HK-2 (cell line): Measurements from ENCODE around the gene LMCD1.

Source experiments
- DNase-seq: peaks from one replicate; pipeline ENCODE4 v3.0.0-alpha.2; 2018; ENCODE audit not compliant: unreplicated experiment

LMCD1 gene

DNA sequence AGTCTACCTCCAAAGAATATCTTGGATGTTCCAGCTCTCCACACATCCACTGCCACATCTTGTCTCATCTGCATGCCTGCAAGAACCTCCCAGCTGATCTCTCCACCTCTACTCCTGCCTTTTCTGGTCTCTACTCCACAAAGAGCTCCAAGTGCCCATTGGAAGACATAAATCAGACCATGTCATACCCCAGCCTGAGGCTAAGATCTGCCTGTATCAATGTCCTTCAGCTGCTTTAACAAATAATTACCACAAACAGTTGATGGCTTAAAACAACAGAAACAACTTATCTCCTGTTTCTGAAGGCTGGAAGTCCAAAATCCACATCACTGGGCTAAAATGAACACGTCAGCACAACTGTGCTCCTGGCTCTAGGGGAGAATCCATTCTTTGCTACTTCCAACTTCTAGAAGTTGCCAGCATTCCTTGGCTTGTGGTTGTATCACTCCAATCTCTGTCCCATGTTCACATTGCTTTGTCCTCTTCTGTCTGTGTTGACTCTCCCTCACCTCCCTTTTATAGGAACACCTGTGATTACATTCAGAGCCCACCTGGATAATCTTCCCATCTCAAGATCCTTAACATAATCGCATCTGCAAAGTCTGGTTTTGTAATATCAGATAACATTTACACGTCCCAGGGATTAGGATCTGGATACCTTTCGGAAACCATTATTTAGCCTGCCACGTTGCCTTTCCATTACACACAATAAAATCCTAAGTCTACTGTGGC is 17.0 kb upstream of the LMCD1 start:
- DNase-seq = no peak

DNA sequence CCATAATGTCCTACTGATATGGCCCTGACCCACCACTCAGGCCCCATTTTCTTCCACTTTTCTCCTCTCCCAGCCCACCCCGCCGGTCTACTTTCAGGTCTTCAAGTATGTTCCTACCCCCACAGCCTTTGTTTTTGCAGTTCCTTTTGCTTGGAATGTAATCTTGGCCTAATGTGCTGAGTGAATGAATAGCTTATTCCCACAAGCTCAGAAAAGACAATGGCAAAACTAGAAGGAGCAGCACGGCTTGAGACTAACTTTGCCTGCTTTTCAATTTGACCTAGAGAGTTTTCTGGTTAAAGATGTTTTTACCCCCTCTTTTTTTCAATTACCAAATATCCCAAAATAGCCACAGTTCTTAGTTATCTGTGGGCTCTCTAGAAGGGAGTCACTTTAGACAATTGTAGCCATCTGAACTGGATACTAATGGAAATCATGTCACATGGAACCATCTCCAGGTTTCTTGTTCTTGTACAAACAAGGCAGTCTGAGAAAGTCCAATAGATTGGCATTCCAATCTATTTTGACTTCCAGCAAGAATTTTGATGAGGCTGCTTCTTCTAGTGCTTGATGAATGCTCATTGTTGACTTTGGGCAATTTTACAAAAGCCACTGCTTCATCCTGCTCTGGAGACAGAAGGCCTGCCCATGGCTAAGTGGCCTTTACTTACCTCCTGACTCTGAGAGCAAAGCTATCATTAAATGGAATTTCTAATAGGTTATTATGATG is 16.3 kb upstream of the LMCD1 start:
- no peak for DNase-seq

DNA sequence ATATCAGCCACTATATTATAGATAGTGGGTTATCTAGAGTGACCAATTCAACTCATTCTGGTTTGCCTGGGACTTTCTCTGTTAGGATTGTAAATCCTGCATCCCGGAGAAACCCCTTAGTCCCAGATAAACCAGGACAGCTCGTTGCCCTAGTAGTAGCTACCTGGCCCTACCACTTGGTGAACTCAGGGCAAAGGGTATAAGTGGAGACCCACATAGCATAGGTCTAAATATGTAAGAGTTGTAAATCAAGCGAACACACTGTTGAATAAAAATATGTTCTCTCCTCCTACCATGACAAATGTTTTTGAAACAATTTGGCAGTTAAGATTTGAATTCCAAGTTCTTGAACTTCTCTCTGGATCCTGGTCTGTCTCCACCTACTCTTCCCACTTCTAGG is 15.7 kb upstream of the LMCD1 start:
- DNase-seq = no peak

DNA sequence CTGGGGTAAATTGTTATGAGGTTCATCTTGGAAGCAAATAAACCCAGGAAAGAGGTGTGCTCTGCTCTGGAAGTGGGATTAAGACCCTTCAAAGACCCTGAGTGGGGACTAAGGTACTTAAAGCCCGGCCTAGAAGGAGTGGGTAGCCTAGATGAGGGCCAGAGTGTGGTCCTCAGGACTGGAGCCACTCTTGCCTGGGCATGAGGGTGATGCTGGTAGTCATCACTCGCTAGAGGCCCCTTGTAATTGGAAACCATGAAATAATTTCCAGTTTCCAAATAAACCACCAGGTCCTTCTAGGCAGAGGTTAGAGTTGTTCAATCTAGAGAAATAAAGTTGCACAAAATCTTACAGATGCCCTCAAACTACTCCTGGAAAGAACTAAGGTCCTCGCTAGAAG is 15.2 kb upstream of the LMCD1 start:
- no peak for DNase-seq

DNA sequence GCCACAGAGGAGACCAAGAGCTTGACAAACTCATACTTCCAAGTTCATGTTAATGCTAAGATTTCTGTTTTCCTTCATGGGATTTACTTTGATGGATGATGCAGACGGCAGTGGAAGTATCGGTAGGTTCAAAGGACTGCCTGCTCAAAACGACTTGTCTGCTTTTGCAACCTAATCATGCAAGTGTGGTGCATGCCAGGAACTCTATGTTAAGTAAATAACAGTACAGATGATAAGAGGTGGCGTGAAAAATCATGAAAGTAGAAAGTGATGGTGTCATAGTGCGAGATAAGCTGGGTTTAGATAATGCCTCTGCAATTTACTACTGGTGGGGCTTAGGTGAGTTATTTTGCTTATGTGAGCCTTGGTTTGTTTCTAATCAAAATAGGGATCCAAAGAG is 14.7 kb upstream of the LMCD1 start:
- DNase-seq = no peak

GRCh38 chr3:8488411-8488810 is 13.2 kb upstream of the LMCD1 start:
- DNase-seq = no peak

DNA sequence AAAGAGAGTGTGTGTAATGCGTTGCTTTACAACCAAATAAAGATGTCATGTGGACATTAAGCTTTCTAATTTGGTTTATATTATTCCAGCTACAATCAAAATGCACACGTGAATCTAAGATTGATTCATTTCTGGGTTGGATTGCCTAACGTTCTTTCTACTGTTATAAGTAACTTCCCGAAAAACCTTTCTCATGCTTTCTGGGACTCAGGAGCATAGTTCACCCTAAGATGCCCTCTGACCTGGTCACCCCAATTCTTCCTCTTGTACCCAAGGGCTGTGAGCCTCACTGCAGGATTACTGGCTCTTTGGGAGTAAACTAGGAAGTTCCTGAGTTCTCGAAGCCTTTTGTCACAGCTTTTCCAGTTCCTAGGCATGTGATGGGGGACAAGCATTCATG is 12.7 kb upstream of the LMCD1 start:
- no peak for DNase-seq

- DNase-seq = no peak
Measured at GRCh38 chr3:8489278-8489792, 12.3 kb upstream of the LMCD1 start.

GRCh38 chr3:8490079-8490552 is 11.5 kb upstream of the LMCD1 start:
- peak; percentile 53 for DNase-seq

DNA sequence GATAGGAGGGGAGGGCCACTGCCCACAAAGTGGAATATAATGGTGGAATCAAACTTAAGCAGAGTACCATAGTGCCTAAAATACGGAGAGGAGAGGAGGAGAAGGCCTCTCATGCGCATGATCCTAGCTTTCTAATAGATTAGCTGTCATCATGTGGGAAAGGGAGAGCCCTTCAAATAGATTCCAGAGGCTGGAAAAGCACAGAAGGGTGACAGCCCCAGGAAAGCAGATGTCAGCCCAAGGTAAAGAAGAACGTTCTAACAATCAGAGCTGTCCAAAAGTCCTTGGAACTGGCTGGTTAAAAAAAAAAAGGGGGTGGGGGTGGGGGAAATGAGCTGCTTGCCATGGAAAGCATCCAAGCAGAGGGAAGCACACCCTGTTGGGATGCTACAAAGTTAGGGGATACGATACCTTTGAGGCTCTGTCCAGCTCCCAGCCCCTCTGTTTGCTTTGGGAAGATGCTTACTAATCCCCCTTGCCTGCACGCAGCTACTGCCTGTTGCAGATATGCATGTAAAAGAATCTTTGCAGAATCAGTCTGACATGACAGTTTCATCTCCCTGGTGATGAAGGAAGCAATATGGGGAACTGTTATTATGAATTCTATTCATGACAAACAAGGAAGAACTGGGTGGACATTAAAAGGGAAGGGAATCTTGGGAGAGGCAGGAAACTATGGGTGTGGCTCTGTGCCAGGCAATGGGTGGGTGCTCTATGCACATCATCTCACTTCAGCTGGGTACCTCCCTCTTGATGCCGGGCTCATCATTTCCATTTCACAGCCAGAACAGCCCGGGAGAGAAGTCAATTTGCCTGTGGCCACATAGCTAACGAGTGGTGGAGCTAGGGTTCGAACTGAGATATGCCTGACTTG is 10.1 kb upstream of the LMCD1 start:
- no peak for DNase-seq

DNA sequence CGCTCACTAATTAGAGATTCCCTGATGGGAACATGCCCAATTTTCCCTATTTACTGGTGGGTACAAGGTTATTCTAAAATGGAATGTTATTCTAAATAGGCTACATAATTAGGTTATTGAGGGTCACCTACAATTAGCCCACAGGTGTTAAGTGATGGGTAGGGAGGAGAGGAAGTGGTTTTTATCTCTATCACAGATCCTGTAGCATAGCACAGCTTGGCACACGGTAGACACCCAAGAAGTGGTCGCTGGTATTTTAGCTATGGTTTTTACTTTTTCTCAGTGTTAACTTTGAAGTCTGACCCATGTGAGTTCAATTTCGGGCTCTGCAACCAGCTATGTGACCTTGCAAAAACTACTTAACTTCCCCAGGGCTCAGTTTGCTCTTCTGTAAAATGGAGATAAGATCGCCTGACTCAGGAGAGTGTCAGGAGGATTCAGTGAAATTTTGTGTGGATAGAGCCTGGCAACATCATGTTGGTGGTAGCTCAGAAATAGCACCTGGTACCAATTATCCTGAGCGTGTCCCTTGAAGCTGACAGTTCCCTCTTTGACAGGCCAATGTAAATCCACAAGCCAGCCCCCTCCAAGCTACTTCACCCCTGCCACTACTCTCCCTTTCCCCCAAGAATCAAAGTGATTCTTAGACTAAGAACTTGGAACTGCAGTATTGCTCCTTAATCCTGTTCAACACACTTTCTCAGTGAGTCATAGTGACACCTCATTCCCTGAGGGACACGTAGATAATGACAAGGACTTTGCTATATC is 8.7 kb upstream of the LMCD1 start:
- DNase-seq = no peak

- no peak for DNase-seq
Measured at GRCh38 chr3:8493744-8494143, 7.9 kb upstream of the LMCD1 start.

DNA sequence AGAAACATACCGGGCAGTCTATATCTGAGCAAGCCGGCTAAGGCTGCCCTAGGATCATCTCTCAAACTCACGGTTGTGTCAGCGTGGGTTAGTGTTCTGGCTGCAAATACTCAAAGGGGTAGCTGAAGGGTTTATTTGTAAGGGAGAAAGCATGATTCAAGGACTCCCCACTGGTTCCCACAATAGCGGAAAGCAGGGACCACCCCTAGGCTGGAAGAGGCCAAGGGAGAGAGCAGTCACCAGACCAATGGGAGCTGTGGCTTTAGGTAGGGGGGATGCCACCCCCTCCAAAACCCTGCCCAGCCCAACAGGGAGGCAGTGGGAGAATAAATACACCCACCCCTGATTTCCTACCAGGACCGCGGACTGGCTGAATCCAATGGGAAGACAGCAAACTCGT is 7.3 kb upstream of the LMCD1 start:
- no peak for DNase-seq

- peak; percentile 66 for DNase-seq
Measured at GRCh38 chr3:8497582-8497981, 4.0 kb upstream of the LMCD1 start.

DNA sequence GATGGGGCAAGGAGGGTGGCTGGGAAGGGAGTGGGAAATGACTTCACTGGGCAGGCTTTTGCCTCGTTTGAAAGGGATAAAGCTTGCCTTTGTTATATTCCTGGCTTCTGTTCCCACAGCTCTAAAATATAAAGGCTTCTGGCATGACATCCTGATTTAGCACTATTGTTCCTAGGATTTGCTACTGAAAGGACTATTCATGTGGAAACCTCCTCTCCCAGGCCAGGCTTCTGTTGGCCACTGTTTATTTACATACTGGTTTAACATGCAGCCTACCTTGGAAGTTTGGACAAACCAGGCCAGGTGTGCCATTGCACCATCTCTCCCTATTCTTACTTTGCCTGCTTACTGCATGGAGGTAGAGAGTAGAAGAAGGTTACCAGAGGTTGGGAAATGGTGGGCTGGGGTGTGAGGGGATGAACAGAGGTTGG is 2.4 kb upstream of the LMCD1 start:
- DNase-seq = no peak

DNA sequence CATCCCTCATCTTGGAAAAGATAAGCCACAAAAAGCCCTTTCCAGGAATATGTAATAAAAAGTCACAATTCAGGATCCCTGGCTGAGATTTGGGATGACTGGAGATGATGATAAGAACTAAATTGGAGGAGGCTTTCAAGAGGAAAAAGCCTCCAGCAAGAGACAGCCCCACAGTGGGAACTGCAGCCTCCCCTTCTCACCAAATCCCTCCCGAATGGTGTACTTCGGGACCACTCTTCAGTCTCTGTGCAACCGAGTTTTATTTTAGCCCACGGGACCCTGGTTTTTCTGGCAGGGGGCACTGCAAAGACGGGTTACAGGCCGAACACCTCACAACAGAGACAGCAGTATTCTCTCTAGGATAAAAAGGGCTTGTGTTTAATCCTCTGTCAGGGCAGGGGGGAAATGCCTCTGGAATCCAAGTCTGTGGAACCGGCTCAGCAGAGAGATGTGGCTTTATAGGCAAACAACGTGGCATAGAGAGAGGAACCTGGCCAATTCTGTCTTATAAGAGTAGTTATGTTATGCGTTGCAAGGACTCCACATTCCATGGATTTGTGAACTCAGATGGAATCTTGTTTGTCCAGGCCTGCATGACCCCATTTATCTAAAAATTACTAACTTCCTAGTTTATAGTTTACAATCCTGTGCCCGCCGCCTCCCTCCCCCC is 1.2 kb upstream of the LMCD1 start:
- DNase-seq = peak; percentile 31

- DNase-seq = no peak
Measured at GRCh38 chr3:8500989-8501370, 643 bp upstream of the LMCD1 start.

- no peak for DNase-seq
Measured at GRCh38 chr3:8503461-8503860, 1.8 kb downstream of the LMCD1 start.

DNA sequence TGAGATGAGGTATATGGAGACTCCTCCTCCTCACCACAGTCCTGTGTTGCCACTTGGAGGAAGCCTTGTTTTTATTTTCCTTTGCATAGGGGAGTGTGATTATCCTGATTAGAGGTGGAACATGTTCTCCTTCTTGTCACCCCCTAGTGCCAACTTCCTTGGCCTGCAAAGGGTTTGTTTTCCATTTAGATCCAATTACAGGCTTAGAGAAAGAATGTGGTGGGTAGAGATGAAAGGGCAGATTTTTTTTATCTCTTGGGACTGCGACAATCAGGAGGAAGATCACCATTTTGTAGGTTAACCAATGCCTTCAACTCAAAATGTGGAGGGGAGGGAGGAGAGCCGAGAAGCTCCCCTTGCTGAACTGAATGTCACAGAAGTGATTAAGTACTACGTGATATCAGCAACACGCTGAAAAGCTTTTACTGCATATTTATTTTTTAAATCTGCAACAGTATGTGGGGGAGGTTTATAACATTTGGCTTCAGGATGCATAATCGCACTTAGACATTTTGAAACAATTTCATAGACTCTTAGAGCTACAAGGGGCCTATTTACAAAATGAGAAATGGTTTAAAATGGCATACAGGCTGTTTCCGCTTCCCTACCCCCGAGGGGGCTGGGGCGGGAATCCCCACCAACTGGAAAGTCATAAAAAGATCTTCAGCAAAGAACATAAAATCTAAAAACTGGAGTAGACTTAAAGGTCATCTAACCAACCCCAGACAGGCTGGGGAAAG is 2.4 kb downstream of the LMCD1 start:
- DNase-seq = no peak

DNA sequence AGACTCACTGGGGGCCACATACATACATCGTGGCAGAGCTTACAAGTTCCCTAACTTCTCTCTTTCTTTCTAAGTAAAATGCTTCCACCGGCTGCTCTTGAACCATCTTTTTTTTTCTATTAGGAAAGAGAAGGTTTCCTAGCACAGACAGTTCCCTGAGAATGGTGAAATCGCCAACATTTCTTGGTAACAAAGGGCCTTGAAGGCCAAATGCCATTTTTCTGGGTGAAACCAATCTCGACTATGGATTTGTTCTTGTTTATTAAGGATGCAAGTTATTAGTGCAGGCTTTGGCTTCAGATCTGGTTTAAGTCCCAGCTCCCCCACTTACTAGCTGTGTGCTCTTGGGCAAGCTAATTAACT is 3.0 kb downstream of the LMCD1 start:
- DNase-seq = no peak
